Middle frontal gyrus (tissue), 1 donor: Measurements from ENCODE around the gene RPS14.
"Not testable (repeated sequence)": the region's sequence is repeated elsewhere in the genome, so short reads cannot be mapped to it uniquely, and the experiment has no call there.

Experiments used
- DNase-seq: peaks from one replicate; pipeline ENCODE4 v3.0.0-alpha.2; 2015; ENCODE audit warnings: low spot score; ENCODE audit errors: extremely low spot score

Gene RPS14

DNA sequence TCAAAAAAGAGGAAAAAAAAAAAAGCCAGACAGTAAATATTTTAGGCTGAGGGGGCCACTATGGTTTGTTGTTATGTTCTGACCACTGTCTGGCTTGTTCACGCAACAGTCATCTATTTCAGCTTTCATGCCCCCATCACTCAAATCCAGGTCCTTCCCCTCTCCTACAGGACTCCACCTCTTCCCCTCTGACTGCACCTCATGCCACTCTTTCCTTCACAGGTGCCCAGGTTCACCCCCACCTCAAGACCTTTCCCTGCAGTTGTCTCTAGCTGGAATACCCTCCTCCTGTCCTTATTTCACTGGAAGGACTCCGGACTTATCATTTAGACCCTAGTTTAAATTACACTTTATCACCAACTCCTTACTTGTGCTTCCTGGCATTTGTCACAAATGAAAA, 3.5 kb downstream of the RPS14 start:
- DNase-seq = no peak

DNA sequence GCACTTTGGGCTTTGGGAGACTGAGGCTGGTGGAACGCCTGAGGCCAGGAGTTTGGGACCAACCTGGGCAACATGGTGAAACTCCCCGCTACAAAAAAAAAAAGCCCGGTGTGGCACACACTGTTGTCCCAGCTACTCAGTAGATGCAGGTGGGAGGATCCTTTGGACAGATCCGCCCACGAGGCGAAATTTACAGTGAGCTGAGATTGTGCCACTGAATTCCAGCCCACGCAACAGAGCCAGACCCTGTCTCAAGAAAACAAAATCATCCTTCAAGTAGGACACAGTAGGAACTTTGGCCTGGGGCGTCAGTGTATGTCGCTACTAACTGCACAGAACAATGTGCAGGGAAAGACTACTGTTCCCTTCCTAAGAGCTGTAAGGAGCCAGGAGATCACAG, 4.8 kb downstream of the RPS14 start:
- no peak for DNase-seq

DNA sequence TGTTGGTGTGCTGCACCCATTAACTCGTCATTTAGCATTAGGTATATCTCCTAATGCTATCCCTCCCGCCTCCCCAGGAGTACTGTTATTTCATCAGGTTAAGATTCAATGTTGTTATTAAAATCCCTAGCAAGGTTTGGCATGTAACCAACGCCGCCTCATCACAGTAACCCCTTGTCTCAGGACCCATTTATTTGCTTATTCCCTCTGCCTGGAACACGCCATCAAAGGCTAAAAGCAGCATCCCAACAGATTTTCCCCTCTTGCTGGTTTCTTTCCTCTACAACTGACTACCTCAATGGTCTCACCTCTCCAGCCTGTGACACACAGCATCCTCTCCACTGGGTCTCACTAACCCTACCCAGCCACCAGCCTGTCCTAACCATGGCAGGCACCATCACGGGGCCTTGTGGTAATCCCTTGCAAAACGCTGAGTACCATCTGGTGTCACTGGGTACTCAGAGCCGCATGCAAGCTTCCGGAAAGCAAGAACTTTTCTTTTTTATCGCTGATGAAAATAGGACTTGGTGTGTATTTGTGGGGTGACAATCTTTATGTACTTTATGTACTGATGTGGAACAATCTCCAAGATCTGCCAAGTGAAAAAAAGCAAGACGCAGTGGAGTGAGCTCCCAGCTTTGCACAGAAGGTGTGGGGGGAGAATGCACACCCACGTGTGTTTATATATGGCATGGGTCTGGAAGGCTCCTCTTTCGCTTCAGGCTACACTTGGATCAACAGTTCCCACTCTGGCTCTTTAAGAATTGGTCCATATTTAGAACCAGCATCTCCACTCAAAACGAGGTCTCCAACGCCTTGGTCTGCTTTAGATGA, 6.1 kb downstream of the RPS14 start:
- peak; percentile 52 for DNase-seq

DNA sequence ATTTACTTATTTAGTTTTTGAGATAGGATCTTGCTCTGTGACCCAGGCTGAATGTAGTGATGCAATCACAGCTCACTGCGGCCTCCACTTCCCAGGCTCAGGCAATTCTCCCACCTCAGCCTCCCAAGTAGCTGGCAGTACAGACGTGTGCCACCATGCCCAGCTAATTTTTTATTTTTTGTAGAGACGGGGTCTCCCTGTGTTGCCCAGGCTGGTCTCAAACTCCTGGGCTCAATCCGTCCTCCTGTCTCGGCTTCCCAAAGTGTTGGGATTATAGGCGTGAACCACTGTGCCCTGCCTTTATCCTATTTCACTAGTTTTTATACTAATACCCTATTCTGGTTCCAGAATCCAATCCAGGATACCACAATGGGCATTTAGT, 6.8 kb downstream of the RPS14 start:
- DNase-seq = no peak

GRCh38 chr5:150441813-150442698, 7.5 kb downstream of the RPS14 start:
- DNase-seq = peak; percentile 50

GRCh38 chr5:150440948-150441812, 8.4 kb downstream of the RPS14 start:
- no peak for DNase-seq

DNA sequence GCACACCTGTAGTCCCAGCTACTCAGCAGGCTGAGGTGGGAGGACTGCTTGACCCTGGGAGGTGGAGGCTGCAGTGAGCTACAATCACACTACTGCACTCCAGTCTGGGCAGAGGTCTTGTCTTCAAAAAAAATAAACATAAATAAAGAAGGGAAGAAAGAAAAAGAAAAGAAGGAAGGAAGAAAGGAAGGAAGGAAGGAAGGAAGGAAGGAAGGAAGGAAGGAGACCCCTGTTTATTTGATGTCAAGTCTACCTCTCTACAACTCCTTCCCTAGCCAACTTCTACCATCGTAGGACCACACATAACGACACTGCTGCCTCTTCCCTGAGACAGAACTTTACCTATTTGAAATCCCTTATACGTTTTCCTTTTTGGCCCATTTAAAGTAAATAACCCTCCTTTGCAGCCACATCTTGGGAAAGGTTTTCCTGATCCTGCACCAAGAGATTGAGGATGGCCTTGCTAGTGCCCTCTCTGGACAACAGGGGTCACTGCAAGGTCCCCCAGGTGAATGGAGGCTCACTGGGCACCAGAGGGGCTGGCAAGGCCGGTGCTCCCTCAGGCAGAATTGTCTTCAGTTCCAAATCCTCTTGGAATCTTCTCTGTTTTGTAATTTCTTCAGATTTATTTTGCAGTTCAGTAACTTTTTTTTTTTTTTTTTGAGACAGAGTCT, 10.5 kb downstream of the RPS14 start:
- DNase-seq = no peak

GRCh38 chr5:150436141-150436680, 13.3 kb downstream of the RPS14 start:
- DNase-seq = peak; percentile 86

GRCh38 chr5:150434464-150434863, 15.1 kb downstream of the RPS14 start:
- DNase-seq = no peak

DNA sequence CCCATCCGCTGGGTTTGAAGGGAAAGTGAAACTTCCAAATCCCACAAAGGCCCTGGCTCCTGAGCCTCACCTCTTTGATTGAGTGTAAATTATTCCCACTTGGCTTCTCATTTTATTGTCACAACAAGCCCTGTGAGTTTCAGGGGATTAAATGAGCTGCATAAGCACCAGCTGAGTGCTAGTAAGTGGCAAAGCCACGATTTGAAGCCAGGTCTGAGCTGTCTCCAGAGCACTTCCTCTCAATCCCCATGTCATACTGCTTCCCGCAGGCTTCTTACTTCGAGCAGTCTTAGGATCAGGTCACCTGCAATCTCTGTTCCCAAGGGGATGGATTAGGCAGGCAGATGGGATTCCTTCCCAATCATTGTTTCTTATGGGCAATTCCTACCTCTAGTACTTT, 18.0 kb downstream of the RPS14 start:
- DNase-seq = no peak

GRCh38 chr5:150431048-150431447, 18.5 kb downstream of the RPS14 start:
- DNase-seq = no peak

- no peak for DNase-seq
These were observed 20.1 kb downstream of the RPS14 start for GRCh38 chr5:150429410-150429873.

- no peak for DNase-seq
These were observed 20.6 kb downstream of the RPS14 start for GRCh38 chr5:150428978-150429377.

- no peak for DNase-seq
These were observed 21.2 kb downstream of the RPS14 start for GRCh38 chr5:150428106-150428876.

DNA sequence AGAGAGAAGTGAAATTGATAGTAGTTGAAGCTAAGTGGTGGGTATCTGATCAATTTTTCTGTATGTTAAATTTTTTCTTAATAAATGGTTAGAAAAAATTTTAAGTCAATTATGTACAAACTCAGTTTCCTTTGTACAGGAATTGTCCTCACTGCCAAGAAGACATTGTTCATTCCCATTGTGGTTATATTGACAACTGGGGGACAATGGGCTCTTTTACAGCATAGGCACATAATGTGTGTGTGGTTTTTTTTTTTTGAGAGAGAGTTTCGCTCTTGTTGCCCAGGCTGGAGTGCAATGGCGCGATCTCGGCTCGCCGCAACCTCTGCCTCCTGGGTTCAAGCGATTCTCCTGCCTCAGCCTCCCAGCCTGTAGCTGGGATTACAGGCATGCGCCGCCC, 23.4 kb downstream of the RPS14 start:
- DNase-seq = not testable (repeated sequence)

DNA sequence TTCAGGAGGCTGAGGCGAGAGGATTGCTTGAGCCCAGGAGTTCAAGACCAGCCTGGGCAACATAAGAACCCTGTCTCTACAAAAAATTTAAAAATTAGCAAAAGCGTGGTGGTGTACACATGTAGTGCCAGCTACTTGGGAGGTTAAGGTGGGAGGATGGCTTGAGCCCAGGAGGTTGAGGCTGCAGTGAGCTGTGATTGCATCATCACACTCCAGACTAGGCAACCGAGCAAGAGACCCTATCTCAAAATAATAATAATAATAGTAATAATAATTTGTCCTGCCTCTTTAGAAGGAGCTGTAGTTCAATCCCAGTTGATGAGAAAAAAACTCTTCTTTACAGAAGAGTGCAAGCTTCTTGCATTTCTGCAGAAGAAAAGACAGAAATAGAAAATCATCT, 26.8 kb downstream of the RPS14 start:
- DNase-seq = no peak

DNA sequence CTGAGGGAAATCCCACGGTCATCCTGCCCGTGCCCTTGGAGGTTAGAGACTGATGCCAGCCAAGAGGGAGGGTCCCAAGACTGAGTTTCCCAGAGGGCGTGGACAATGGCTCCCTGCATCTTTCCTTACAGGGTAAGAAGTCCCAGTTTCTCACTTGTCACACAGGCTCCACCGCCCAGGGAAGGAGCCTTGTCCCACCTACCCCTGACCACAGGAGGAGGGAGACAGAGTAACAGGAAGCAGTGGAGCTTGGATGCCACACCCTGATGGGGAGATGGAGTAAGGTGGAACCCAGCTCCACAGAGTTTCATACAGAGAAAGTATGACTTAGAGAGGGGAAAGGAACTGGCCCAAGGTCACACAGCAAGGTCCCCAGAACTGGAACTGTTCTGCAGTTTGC, 27.5 kb downstream of the RPS14 start:
- no peak for DNase-seq

DNA sequence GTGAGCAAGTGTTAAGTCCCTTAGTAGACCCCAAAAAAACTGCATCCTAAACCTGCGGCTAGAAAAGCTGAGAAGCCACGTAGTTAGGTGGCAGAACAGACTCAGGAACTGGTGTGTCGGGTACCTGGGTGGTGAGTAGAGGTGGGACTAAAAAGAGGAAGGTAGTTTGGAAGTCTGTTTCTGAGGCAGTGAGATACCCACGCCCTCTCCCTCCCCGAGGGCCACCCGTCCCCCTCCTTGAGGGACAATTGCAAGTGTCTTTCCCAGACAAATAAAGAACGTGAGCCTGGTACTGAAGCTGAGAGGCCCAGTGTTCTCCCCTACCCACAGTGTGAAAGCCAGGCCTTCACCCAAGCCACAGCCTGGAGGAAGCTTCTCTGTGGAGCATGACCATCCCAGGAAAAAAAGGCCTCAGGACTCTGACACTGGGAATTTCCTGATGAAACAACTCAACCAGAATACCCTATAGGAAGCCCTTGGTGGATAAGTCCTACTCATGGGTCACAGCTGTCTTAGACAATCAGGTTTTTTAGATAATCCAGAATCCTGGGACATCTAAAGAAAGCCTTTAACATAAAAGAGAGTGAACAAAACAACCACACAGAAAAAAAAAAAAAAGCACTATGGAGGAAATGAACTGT, 29.8 kb downstream of the RPS14 start:
- DNase-seq = no peak
